ENCODE measurements around the gene CALML5. TPM values are rescaled to one million over a fixed set of nuclear protein-coding genes. Genes with fewer than 3 reads are reported as not detected.

CALML5 gene
- total and polyA plus RNA-seq, 2 donors (not counting 1 experiment from before 2014, with no cell fraction given), result not detected

DNA sequence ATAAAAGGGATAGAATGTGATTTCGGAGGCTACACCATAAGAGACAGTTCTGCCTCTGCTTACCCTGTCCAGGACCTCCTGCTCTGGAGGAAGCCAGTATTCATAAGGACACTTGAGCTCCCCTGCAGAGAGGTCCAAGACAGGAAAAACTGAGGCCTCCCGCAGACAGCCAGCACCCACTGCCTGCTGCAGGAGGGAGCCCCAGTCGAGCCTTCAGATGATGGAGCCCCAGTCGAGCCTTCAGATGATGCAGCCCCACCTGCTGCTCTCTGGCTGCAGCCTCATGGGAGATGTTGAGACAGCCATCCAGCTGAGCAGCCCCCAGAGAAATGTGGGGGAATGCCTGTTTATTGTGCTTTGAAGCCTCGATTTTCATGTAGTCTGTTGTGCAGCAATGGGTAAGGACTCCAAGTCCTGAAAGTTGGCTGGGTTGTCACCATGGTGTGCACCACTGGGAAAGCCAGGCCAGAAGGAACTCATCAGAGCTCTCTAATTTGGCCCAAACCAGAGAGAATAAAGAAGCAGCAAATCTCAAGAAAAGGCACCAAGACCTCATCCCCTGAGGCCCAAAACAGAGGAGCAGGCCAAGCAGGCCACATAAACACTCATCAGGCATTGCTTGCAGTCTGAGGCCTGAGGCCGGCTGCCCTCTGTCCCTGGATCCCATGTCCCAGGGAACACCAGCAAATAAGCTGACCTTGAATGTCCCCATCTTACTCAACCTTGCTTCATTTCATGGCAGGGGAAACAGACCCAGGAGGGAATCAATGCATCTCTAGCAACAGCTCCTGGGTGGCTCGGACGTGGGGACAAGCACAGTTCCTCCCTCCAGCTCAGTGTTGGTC lies 30.9 kb downstream of the CALML5 start:
- H3K27me3 ChIP-seq (ENCODE audit: control insufficient read depth, insufficient read depth, low read length), result no peaks in the 10 kb centered on the region
- H3K36me3 ChIP-seq (ENCODE audit: control insufficient read depth, insufficient read depth, low read length), result no peaks in the 10 kb centered on the region
- no peak for DNase-seq (ENCODE audit: low read depth in 2 of 2)
- no peaks in the 10 kb centered on the region for H3K4me1 ChIP-seq (ENCODE audit: control insufficient read depth, extremely low read depth, insufficient read depth, low read length)
- H3K9ac ChIP-seq (ENCODE audit: insufficient read depth, low read length), result no peak overlapping the region
- TF ChIP-seq EZH2 (IDR thresholded peaks at IDR 0.05; ENCODE audit: low read length, missing control alignments), result no peak
- TF ChIP-seq, protein P1, sequence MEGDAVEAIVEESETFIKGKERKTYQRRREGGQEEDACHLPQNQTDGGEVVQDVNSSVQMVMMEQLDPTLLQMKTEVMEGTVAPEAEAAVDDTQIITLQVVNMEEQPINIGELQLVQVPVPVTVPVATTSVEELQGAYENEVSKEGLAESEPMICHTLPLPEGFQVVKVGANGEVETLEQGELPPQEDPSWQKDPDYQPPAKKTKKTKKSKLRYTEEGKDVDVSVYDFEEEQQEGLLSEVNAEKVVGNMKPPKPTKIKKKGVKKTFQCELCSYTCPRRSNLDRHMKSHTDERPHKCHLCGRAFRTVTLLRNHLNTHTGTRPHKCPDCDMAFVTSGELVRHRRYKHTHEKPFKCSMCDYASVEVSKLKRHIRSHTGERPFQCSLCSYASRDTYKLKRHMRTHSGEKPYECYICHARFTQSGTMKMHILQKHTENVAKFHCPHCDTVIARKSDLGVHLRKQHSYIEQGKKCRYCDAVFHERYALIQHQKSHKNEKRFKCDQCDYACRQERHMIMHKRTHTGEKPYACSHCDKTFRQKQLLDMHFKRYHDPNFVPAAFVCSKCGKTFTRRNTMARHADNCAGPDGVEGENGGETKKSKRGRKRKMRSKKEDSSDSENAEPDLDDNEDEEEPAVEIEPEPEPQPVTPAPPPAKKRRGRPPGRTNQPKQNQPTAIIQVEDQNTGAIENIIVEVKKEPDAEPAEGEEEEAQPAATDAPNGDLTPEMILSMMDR (conservative IDR thresholded peaks at IDR 0.05 in 1 of 2, IDR thresholded peaks at IDR 0.05 in 1 of 2; ENCODE audit: low read depth in 1 of 2, low read length in 2 of 2), result no peak
- H3K4me2 ChIP-seq (ENCODE audit: extremely low read depth, insufficient read depth, low read length), result no peak overlapping the region
- H4K20me1 ChIP-seq (ENCODE audit: control insufficient read depth, extremely low read depth, insufficient read depth, low read length), result no peaks in the 10 kb centered on the region
- no peak overlapping the region for H3K27ac ChIP-seq (ENCODE audit: insufficient read depth, low read length)
- no peaks in the 10 kb centered on the region for H3K79me2 ChIP-seq (ENCODE audit: control insufficient read depth, insufficient read depth, low read length)
- no peak overlapping the region for H3K4me3 ChIP-seq (replicated peaks in 1 of 4; ENCODE audit: control extremely low read depth in 1 of 4, insufficient read depth in 1 of 4, low read depth in 3 of 4, low read length in 4 of 4)
- no peak overlapping the region for H2AFZ ChIP-seq (ENCODE audit: low read length)
- no peaks in the 10 kb centered on the region for H3K9me3 ChIP-seq (ENCODE audit: control insufficient read depth, insufficient read depth, low read depth, low read length)

DNA sequence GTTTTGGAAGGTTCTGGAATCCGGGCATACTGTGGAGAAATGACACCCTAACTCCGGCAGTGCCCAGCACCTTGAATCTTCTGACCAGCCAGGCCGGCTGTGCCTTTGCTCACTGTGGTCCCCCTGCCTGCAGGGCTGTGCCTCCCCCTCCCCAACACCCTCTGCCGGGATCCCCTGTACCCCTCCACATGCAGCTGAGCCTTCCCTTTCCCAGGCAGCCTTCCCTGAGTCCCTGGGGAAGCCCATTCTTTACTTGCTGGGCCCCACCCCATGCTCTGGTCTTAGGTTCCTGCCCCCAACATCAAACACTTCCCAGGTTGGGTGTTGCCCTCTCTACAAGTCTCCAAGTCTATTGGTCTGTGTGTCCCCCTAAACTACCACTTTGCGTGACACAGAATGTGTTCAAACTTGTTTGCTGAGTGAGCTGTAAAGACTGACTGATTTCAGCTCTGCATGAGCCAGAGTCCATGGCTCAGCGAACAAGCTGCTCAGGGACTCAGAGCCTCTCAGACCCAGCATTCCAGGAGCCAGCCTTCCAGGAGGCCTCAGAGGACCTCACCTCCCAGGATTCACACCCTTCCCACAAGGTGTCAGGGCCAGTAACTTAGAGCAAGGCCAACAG lies 31.6 kb downstream of the CALML5 start:
- Histone ChIP-seq H2AFZ (ENCODE audit: low read length) (no peak overlapping the region), H4K20me1 (ENCODE audit: control insufficient read depth, extremely low read depth, insufficient read depth, low read length) (no peaks in the 10 kb centered on the region), H3K27ac (ENCODE audit: insufficient read depth, low read length) (no peak overlapping the region), H3K9me3 (ENCODE audit: control insufficient read depth, insufficient read depth, low read depth, low read length) (no peaks in the 10 kb centered on the region), H3K4me3 (replicated peaks in 1 of 4; ENCODE audit: control extremely low read depth in 1 of 4, insufficient read depth in 1 of 4, low read depth in 3 of 4, low read length in 4 of 4) (no peak overlapping the region), H3K79me2 (ENCODE audit: control insufficient read depth, insufficient read depth, low read length) (no peaks in the 10 kb centered on the region), H3K4me1 (ENCODE audit: control insufficient read depth, extremely low read depth, insufficient read depth, low read length) (no peaks in the 10 kb centered on the region), H3K4me2 (ENCODE audit: extremely low read depth, insufficient read depth, low read length) (no peak overlapping the region), H3K9ac (ENCODE audit: insufficient read depth, low read length) (no peak overlapping the region), H3K36me3 (ENCODE audit: control insufficient read depth, insufficient read depth, low read length) (no peaks in the 10 kb centered on the region), H3K27me3 (ENCODE audit: control insufficient read depth, insufficient read depth, low read length) (no peaks in the 10 kb centered on the region)
- DNase-seq (ENCODE audit: low read depth in 2 of 2), result no peak
- no peak for TF ChIP-seq EZH2 (IDR thresholded peaks at IDR 0.05; ENCODE audit: low read length, missing control alignments)
- TF ChIP-seq, protein P1 (conservative IDR thresholded peaks at IDR 0.05 in 1 of 2, IDR thresholded peaks at IDR 0.05 in 1 of 2; ENCODE audit: low read depth in 1 of 2, low read length in 2 of 2), result no peak

DNA sequence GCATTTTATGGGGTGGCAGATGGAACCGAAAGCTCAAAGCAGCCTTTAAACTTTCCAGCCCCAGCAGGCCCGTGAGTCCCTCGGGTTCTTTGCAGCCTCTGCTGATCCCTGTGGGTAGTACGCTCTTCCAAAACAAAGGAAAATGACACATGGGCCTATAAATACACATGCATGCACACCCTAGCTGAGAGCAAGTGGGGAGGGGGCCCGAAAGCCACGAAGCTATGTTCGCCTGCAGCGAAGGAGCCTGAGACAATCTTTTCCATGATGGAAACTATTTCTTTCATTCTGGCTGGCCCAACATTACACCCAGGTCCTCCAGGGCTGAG lies 32.2 kb downstream of the CALML5 start:
- Histone ChIP-seq H3K9ac (ENCODE audit: insufficient read depth, low read length) (no peak overlapping the region), H3K27ac (ENCODE audit: insufficient read depth, low read length) (no peak overlapping the region), H3K4me3 (replicated peaks in 1 of 4; ENCODE audit: control extremely low read depth in 1 of 4, insufficient read depth in 1 of 4, low read depth in 3 of 4, low read length in 4 of 4) (no peak overlapping the region), H3K9me3 (ENCODE audit: control insufficient read depth, insufficient read depth, low read depth, low read length) (no peaks in the 10 kb centered on the region), H3K4me1 (ENCODE audit: control insufficient read depth, extremely low read depth, insufficient read depth, low read length) (peaks cover 2% of the 10 kb centered on the region), H2AFZ (ENCODE audit: low read length) (no peak overlapping the region), H3K79me2 (ENCODE audit: control insufficient read depth, insufficient read depth, low read length) (no peaks in the 10 kb centered on the region), H3K36me3 (ENCODE audit: control insufficient read depth, insufficient read depth, low read length) (no peaks in the 10 kb centered on the region), H4K20me1 (ENCODE audit: control insufficient read depth, extremely low read depth, insufficient read depth, low read length) (no peaks in the 10 kb centered on the region), H3K27me3 (ENCODE audit: control insufficient read depth, insufficient read depth, low read length) (no peaks in the 10 kb centered on the region), H3K4me2 (ENCODE audit: extremely low read depth, insufficient read depth, low read length) (no peak overlapping the region)
- no peak for DNase-seq (ENCODE audit: low read depth in 2 of 2)
- TF ChIP-seq, protein P1 (conservative IDR thresholded peaks at IDR 0.05 in 1 of 2, IDR thresholded peaks at IDR 0.05 in 1 of 2; ENCODE audit: low read depth in 1 of 2, low read length in 2 of 2), result no peak
- no peak for TF ChIP-seq EZH2 (IDR thresholded peaks at IDR 0.05; ENCODE audit: low read length, missing control alignments)
